HepG2 (cell line): Measurements from ENCODE around the gene DDX4. TPM values are rescaled to one million over a fixed set of nuclear protein-coding genes. Genes with fewer than 3 reads are reported as not detected.

Source experiments
- ATAC-seq: fragments of 200-7000 bp; cut with Tn5 transposase; 3 replicates; pipeline ENCODE4 v1.9.1; 2020; ENCODE audit warnings: mild to moderate bottlenecking, moderate library complexity
- BruUV-seq: library from RNA; stranded (reverse); fragments of 400-500 nt; replicated peaks from 2 replicates; lab custom pipeline; 2021; lab: Mats Ljungman, UMichigan
- CTCF ChIA-PET: fragments of 300-600 bp; formaldehyde crosslinking; extraction: SDS; loops from one replicate; lab custom pipeline; 2021; ENCODE audit warnings: low total read pairs, inconsistent platforms, low intra/inter-chr PET ratio; lab: Yijun Ruan, JAX
- POLR2A ChIA-PET: fragments of 350-600 bp; sonication (Branson Sonifier 250); formaldehyde crosslinking; loops from one replicate; lab custom pipeline; 2020; ENCODE audit warnings: antibody characterized with exemption, inconsistent platforms; lab: Yijun Ruan, JAX
- DNase-seq: peaks from one replicate; pipeline ENCODE4 v3.0.0-alpha.2; 2015; ENCODE audit warnings: low spot score
- FAIRE-seq: peaks from 3 replicates; lab custom pipeline; 2011; peaks lifted over from hg19 to GRCh38; lab: Jason Lieb, UNC
- H2AFZ ChIP-seq: one replicate; pipeline ENCODE4 v1.6.1; 2011; ENCODE audit warnings: low read length, inconsistent platforms
- H3K27ac ChIP-seq: fragments of 300-600 bp; 3 replicates; pipeline ENCODE4 v1.8.0; 2011; ENCODE audit warnings: mixed run types, mild to moderate bottlenecking, mixed read lengths, low read length, inconsistent platforms; ENCODE audit not compliant: insufficient read depth; ENCODE audit errors: extremely low read length
- H3K27me3 ChIP-seq, 2 experiments: fragments of 200-600 bp in 1 of 2; 2 replicates in 1 of 2; 3 replicates in 1 of 2; pipeline versions ENCODE4 v1.6.0 to v1.8.0; 2011; ENCODE audit warnings: low read length in 2 of 2, mild to moderate bottlenecking in 2 of 2, moderate library complexity in 2 of 2, inconsistent platforms in 1 of 2; ENCODE audit not compliant: insufficient read depth in 2 of 2, control insufficient read depth in 1 of 2
- H3K36me3 ChIP-seq, 2 experiments: fragments of 200-600 bp in 1 of 2; replicated peaks in 1 of 2; 2 replicates in 1 of 2; 3 replicates in 1 of 2; pipeline versions ENCODE4 v1.5.1 to v1.8.0; 2011; ENCODE audit warnings: low read length in 2 of 2, inconsistent platforms in 1 of 2; ENCODE audit not compliant: insufficient read depth in 2 of 2, control insufficient read depth in 1 of 2
- H3K4me1 ChIP-seq: 2 replicates; pipeline ENCODE4 v1.5.1; 2012; ENCODE audit warnings: low read length, inconsistent platforms; ENCODE audit not compliant: insufficient read depth
- H3K4me2 ChIP-seq: 2 replicates; pipeline ENCODE4 v1.6.0; 2011; ENCODE audit warnings: low read depth, low read length, inconsistent platforms
- H3K4me3 ChIP-seq, 3 experiments: fragments of 200-600 bp in 1 of 3; sonication (generic), shearing (Covaris generic) in 1 of 3; replicated peaks in 1 of 3; 2 replicates each; pipeline ENCODE4 v1.5.1; 2011 to 2016; ENCODE audit warnings: low read length in 3 of 3, inconsistent platforms in 2 of 3, low read depth in 2 of 3, mild to moderate bottlenecking in 2 of 3, control low read depth in 1 of 3, mixed read lengths in 1 of 3; ENCODE audit not compliant: insufficient read depth in 1 of 3
- H3K79me2 ChIP-seq: one replicate; pipeline ENCODE4 v1.6.1; 2011; ENCODE audit warnings: low read length, inconsistent platforms; ENCODE audit not compliant: insufficient read depth
- H3K9ac ChIP-seq: 2 replicates; pipeline ENCODE4 v1.6.0; 2011; ENCODE audit warnings: mild to moderate bottlenecking, low read depth, low read length, inconsistent platforms; ENCODE audit not compliant: insufficient read depth
- H3K9me3 ChIP-seq: 2 replicates; pipeline ENCODE4 v1.5.1; 2012; ENCODE audit warnings: mild to moderate bottlenecking, low read length
- H4K20me1 ChIP-seq: 2 replicates; pipeline ENCODE4 v1.6.0; 2011; ENCODE audit warnings: inconsistent platforms, mild to moderate bottlenecking, low read length, moderate library complexity; ENCODE audit not compliant: insufficient read depth
- HNRNPUL1 ChIP-seq: fragments of 200-400 bp; formaldehyde crosslinking; IDR thresholded peaks from 2 replicates; pipeline ENCODE4 v1.6.1; 2017; ENCODE audit warnings: low read depth, mild to moderate bottlenecking, low read length, moderate library complexity
- ZNF142 ChIP-seq: sonication (generic); formaldehyde crosslinking; IDR thresholded peaks from 2 replicates; pipeline ENCODE4 v1.4.0; 2020; ENCODE audit warnings: missing genetic modification reagents
- ZNF547 ChIP-seq: sonication (generic); formaldehyde crosslinking; IDR thresholded peaks from 2 replicates; pipeline ENCODE4 v1.5.1; 2020; ENCODE audit warnings: mild to moderate bottlenecking, missing genetic modification reagents
- ZNF563 ChIP-seq: sonication (generic); formaldehyde crosslinking; IDR thresholded peaks from 2 replicates; pipeline ENCODE4 v1.8.0; 2022; ENCODE audit warnings: mild to moderate bottlenecking, moderate library complexity, missing genetic modification reagents
- WGBS: methylation state at CpG from one replicate; pipeline ENCODE4 v1.1.6; 2017; ENCODE audit warnings: low lambda C conversion rate; 5-methylcytosine and 5-hydroxymethylcytosine counted together
- in situ Hi-C: cut with HindIII; loops from 2 replicates; pipeline ENCODE4 v1.10.0; 2017; ENCODE audit warnings: low pct_unique_long_range_greater_than_20kb; ENCODE audit not compliant: extremely low pct_ligation_motif_present
- intact Hi-C: fragments of 100-400 bp; cut with micrococcal nuclease; formaldehyde crosslinking; loops from one replicate; pipeline ENCODE4 v1.10.0; 2022; ENCODE audit not compliant: unreplicated experiment
- polyA plus RNA-seq, 8 experiments: library from polyadenylated mRNA; depleted of rRNA in 3 of 8; stranded (reverse) in 7 of 8; unstranded in 1 of 8; fragments of >200 nt; fragmentation: Illumina TruSeq in 4 of 8; extraction: Trizol in 4 of 8; gene quantifications; 2 replicates each; pipeline versions ENCODE4 v1.2.1 to v1.2.3, GENCODE V29; 2011 to 2016; ENCODE audit warnings: low read depth in 4 of 8, missing spikeins in 1 of 8, mixed read lengths in 1 of 8; ENCODE audit not compliant: insufficient read depth in 1 of 8
- total RNA-seq, 5 experiments: library from RNA; depleted of rRNA; stranded (reverse); fragments of >200 nt; fragmentation: Illumina TruSeq; extraction: Trizol; gene quantifications; 2 replicates each; pipeline ENCODE4 v1.2.3, GENCODE V29; 2016; ENCODE audit warnings: low read depth in 1 of 5

Gene DDX4
- total and polyA plus RNA-seq, 2 of the 13 experiments (the other 11 are each of a cell fraction or from before 2014, with no cell fraction given): 0.05 TPM; not detected in 1

- no TSS peak for BruUV-seq
- FAIRE-seq: no peak
- Histone ChIP-seq H3K4me3 (no peak overlapping the region), H3K9me3 (no peaks in the 10 kb centered on the region), H3K4me1 (peaks cover 13% of the 10 kb centered on the region), H3K27me3 (no peaks in the 10 kb centered on the region; a peak in 1 of 5 replicates), H3K4me2 (no peak overlapping the region), H3K79me2 (no peaks in the 10 kb centered on the region), H4K20me1 (no peaks in the 10 kb centered on the region), H2AFZ (no peak overlapping the region), H3K36me3 (no peaks in the 10 kb centered on the region), H3K9ac (no peak overlapping the region), H3K27ac (no peak overlapping the region)
- ChIA-PET POLR2A (no interaction called here), CTCF (no interaction called here)
- in situ Hi-C loops: no loop called here
- TF ChIP-seq HNRNPUL1 (no peak), ZNF563 (no peak), ZNF142 (no peak), ZNF547 (CRISPR knock-in tag) (no peak)
- no peak for ATAC-seq
- intact Hi-C loops: no loop called here
- WGBS: 45% methylated on average over 3 of the region's 3 CpGs
- no peak for DNase-seq
Observed at GRCh38 chr5:55860288-55860687, 122.4 kb downstream of the DDX4 start.
